ENCODE data around the gene GBA3. TPM values are rescaled to one million over a fixed set of nuclear protein-coding genes. Genes with fewer than 3 reads are reported as not detected.

The GBA3 gene
- total RNA-seq, 1 experiment from 2014 or later, result not detected

DNA sequence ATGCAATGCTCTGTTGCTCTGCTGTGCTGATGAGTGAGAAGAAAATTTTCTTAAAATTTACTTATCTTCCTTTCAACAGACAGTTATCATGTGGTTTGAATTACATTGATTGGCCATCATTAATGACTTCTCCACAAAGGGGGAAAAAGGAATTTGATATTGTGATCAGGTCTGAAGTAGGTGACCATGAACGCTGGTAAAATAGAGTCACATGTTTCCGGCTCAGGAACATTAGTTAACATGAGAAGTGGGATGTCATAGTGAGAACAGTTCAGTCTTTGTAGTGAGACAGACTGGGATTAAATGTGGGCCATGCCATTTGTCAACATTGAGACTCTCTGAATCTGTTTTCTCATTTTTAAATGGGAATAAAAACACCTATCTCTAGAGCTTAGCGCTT lies 50.6 kb downstream of the GBA3 start:
- Histone ChIP-seq H4K5ac (ENCODE audit: insufficient read length, low read depth, low read length) (no peak overlapping the region), H2BK15ac (ENCODE audit: low read depth, low read length) (no peak overlapping the region), H3K14ac (ENCODE audit: insufficient read depth, low read length) (no peak overlapping the region), H3K4ac (ENCODE audit: low read depth, low read length) (no peak overlapping the region), H2AFZ (ENCODE audit: low read length) (no peak overlapping the region), H3K27me3 (ENCODE audit: insufficient read depth, low read length) (no peaks in the 10 kb centered on the region), H3K9me3 (ENCODE audit: control insufficient read depth, low read depth, low read length) (no peaks in the 10 kb centered on the region), H3K23ac (ENCODE audit: insufficient read length, low read depth, low read length) (no peak overlapping the region), H3K18ac (ENCODE audit: insufficient read length, low read depth, low read length) (no peak overlapping the region), H4K91ac (ENCODE audit: insufficient read length, low read depth, low read length) (no peak overlapping the region), H2BK5ac (ENCODE audit: insufficient read length, low read length) (no peak overlapping the region), H3K79me1 (ENCODE audit: insufficient read depth, low read depth, low read length, poor library complexity, severe bottlenecking) (no peaks in the 10 kb centered on the region), H3K79me2 (ENCODE audit: insufficient read depth, low read length) (no peaks in the 10 kb centered on the region), H2BK12ac (ENCODE audit: insufficient read length, low read depth, low read length) (no peak overlapping the region), H2BK120ac (ENCODE audit: low read depth, low read length, poor library complexity, severe bottlenecking) (no peak overlapping the region), H3K56ac (ENCODE audit: insufficient read length, low read depth, low read length) (no peak overlapping the region), H3T11ph (ENCODE audit: low read length) (no peak overlapping the region), H3K27ac (ENCODE audit: insufficient read length, low read depth, low read length) (no peak overlapping the region), H4K8ac (replicated peaks; ENCODE audit: insufficient read length, low read depth, low read length) (no peak overlapping the region), H3K4me2 (ENCODE audit: insufficient read depth, insufficient read length, low read length) (no peak overlapping the region), H3K23me2 (ENCODE audit: insufficient read length, low read depth, low read length, poor library complexity, severe bottlenecking) (no peaks in the 10 kb centered on the region), H3K9ac (ENCODE audit: extremely low read depth, insufficient read length, low read length) (no peak overlapping the region), H4K20me1 (ENCODE audit: control insufficient read depth, insufficient read depth, insufficient read length) (no peaks in the 10 kb centered on the region), H2BK20ac (ENCODE audit: low read depth, low read length, poor library complexity, severe bottlenecking) (no peak overlapping the region), H2AK5ac (ENCODE audit: insufficient read length, low read length) (no peak overlapping the region), H3K4me1 (ENCODE audit: insufficient read depth, low read length) (no peaks in the 10 kb centered on the region)
- no peaks in the 10 kb centered on the region; the same call in 1 of the 2 replicates for H3K27me3 Mint-ChIP-seq (ENCODE audit: low read depth)
- no peaks in the 10 kb centered on the region; a peak in 2 of 5 replicates for H3K9me3 Mint-ChIP-seq
- no peak overlapping the region for H3K4me3 Mint-ChIP-seq
- H3K36me3 Mint-ChIP-seq (ENCODE audit: insufficient read depth in 1 of 3, low read depth in 3 of 3), result peaks cover 0 to 2% (median 0%) of the 10 kb centered on the region in 3 experiments; a peak in 2 of 7 replicates
- H3K27ac Mint-ChIP-seq, result no peak overlapping the region
- TF ChIP-seq, protein P1, sequence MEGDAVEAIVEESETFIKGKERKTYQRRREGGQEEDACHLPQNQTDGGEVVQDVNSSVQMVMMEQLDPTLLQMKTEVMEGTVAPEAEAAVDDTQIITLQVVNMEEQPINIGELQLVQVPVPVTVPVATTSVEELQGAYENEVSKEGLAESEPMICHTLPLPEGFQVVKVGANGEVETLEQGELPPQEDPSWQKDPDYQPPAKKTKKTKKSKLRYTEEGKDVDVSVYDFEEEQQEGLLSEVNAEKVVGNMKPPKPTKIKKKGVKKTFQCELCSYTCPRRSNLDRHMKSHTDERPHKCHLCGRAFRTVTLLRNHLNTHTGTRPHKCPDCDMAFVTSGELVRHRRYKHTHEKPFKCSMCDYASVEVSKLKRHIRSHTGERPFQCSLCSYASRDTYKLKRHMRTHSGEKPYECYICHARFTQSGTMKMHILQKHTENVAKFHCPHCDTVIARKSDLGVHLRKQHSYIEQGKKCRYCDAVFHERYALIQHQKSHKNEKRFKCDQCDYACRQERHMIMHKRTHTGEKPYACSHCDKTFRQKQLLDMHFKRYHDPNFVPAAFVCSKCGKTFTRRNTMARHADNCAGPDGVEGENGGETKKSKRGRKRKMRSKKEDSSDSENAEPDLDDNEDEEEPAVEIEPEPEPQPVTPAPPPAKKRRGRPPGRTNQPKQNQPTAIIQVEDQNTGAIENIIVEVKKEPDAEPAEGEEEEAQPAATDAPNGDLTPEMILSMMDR (conservative IDR thresholded peaks at IDR 0.05), result no peak
- DNase-seq, result no peak
- H3K4me1 Mint-ChIP-seq, result no peaks in the 10 kb centered on the region
- no CpG with 5 or more reads among the region's 3 CpGs for WGBS (ENCODE audit: extremely low coverage, insufficient read length, low lambda C conversion rate)
